ENCODE measurements around the gene MAPT.
A peak's percentile ranks its signal among the peaks of the same experiment; 100 is the strongest.
"Not testable (repeated sequence)": the region's sequence is repeated elsewhere in the genome, so short reads cannot be mapped to it uniquely, and the experiment has no call there.

The MAPT gene

GRCh38 chr17:46002973-46003316 lies 108.6 kb downstream of the MAPT start:
- no peak for TF ChIP-seq CTCF (IDR thresholded peaks at IDR 0.05; ENCODE audit: low read depth, low read length)
- no peak for DNase-seq (ENCODE audit: extremely low read depth, low read depth)

GRCh38 chr17:46003907-46004748 lies 109.8 kb downstream of the MAPT start:
- DNase-seq (ENCODE audit: extremely low read depth, low read depth) = peak; percentile 14
- no peak for TF ChIP-seq CTCF (IDR thresholded peaks at IDR 0.05; ENCODE audit: low read depth, low read length)

- DNase-seq (ENCODE audit: extremely low read depth, low read depth) = not testable (repeated sequence)
These were observed 111.7 kb downstream of the MAPT start for GRCh38 chr17:46006082-46006481.

- no peak for TF ChIP-seq CTCF (IDR thresholded peaks at IDR 0.05; ENCODE audit: low read depth, low read length)
- no peak for DNase-seq (ENCODE audit: extremely low read depth, low read depth)
These were observed 113.2 kb downstream of the MAPT start for GRCh38 chr17:46007461-46007965.

- no peak for TF ChIP-seq CTCF (IDR thresholded peaks at IDR 0.05; ENCODE audit: low read depth, low read length)
- DNase-seq (ENCODE audit: extremely low read depth, low read depth) = no peak
These were observed 114.2 kb downstream of the MAPT start for GRCh38 chr17:46008591-46008990.

GRCh38 chr17:46009681-46010596 lies 115.6 kb downstream of the MAPT start:
- no peak for DNase-seq (ENCODE audit: extremely low read depth, low read depth)
- no peak for TF ChIP-seq CTCF (IDR thresholded peaks at IDR 0.05; ENCODE audit: low read depth, low read length)

GRCh38 chr17:46010597-46011186 lies 116.3 kb downstream of the MAPT start:
- DNase-seq (ENCODE audit: extremely low read depth, low read depth) = no peak
- no peak for TF ChIP-seq CTCF (IDR thresholded peaks at IDR 0.05; ENCODE audit: low read depth, low read length)
